Ectodermal cell (in vitro differentiated cells): ENCODE data around the gene MAP2K6.

ENCODE experiments used
- H3K27ac ChIP-seq: 2 replicates; pipeline ENCODE4 v1.7.0; 2013; ENCODE audit warnings: mild to moderate bottlenecking, low read depth, low read length; ENCODE audit not compliant: insufficient read depth, poor library complexity, severe bottlenecking
- H3K27me3 ChIP-seq: 2 replicates; pipeline ENCODE4 v1.7.0; 2013; ENCODE audit warnings: mild to moderate bottlenecking, low read length; ENCODE audit not compliant: insufficient read depth, control insufficient read depth, poor library complexity, severe bottlenecking
- H3K36me3 ChIP-seq: one replicate; pipeline ENCODE4 v1.7.0; 2013; ENCODE audit warnings: low read length; ENCODE audit not compliant: control insufficient read depth, insufficient read depth
- H3K4me1 ChIP-seq: one replicate; pipeline ENCODE4 v1.7.0; 2013; ENCODE audit warnings: low read length; ENCODE audit not compliant: control insufficient read depth, insufficient read depth
- H3K4me3 ChIP-seq: 2 replicates; pipeline ENCODE4 v1.7.0; 2013; ENCODE audit warnings: low read depth, low read length, control low read depth; ENCODE audit not compliant: insufficient read depth
- H3K9me3 ChIP-seq: 2 replicates; pipeline ENCODE4 v1.7.0; 2013; ENCODE audit warnings: mild to moderate bottlenecking, low read length, moderate library complexity; ENCODE audit not compliant: control insufficient read depth
- WGBS, 2 experiments: methylation state at CpG; one replicate each; pipeline ENCODE4 v1.1.7; 2013; ENCODE audit warnings: missing lambda C conversion rate in 2 of 2; 5-methylcytosine and 5-hydroxymethylcytosine counted together

MAP2K6 gene

DNA sequence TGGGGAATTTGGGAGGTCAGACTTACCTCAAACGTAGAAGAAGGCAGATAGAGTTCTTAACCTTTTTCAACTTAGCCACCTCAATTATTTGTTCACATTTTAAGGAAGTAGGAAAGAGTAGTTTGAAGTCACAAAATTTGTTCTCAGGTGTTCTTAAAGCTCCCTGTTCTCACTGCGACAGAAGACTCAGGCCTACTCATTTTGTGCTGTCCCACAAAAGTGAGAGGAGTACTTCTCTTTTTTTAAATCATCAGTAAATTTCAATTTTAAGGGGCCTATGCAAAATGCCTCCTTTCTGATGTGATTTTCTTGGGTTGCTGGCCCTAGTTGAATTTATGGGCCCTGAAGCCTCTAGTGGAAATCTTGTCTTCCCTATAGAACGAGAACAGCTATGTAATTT lies 133.4 kb downstream of the MAP2K6 start:
- Histone ChIP-seq H3K27ac (no peak overlapping the region), H3K36me3 (no peaks in the 10 kb centered on the region), H3K9me3 (peaks cover 2% of the 10 kb centered on the region), H3K4me3 (no peak overlapping the region), H3K4me1 (no peaks in the 10 kb centered on the region), H3K27me3 (no peaks in the 10 kb centered on the region)
- WGBS, 2 experiments, result 92 to 93% methylated on average over 2 to 3 of the region's 3 CpGs

DNA sequence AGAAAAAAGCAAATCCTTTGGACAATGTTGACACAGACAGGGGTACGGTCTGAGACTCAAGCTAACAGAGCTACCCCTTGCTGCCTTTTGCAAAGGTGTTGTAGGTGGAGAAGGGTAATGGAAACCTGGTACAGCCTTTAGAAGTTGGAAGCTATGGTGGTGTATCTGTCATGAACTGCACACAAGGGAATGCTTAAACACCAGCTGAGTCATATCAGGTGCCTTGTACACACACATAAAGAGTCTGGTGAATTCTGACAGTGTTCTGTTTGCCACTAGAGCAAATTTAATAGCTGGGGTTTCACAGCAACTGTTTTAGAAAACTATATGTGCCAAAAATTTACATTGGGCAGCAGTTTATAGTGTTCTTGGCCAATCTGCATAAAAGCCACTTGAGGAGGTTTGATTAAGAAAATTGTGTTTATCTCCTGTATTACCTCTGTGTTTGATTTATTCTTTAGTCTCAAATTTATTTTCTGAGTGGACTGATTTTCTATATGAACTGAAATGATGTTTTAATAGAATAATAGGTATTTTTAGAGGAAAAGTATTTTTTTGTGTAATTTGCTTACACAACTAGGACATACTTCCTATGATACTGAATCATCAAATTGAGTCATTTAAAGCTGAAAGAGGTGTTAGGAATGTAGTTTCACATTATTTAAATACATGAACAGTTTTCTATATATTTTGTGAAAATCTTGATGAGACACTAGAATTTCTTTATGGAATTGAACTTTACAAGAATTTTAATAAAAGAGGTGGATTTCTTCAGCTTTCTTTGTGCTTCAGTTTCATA lies 136.9 kb downstream of the MAP2K6 start:
- peaks cover 6% of the 10 kb centered on the region for H3K36me3 ChIP-seq
- no peaks in the 10 kb centered on the region for H3K27me3 ChIP-seq
- H3K27ac ChIP-seq, result no peak overlapping the region
- 97% methylated on average over 1 of the region's 1 CpG for WGBS, 2 experiments
- no peaks in the 10 kb centered on the region for H3K4me1 ChIP-seq
- no peak overlapping the region for H3K4me3 ChIP-seq
- H3K9me3 ChIP-seq, result peaks cover 2% of the 10 kb centered on the region

DNA sequence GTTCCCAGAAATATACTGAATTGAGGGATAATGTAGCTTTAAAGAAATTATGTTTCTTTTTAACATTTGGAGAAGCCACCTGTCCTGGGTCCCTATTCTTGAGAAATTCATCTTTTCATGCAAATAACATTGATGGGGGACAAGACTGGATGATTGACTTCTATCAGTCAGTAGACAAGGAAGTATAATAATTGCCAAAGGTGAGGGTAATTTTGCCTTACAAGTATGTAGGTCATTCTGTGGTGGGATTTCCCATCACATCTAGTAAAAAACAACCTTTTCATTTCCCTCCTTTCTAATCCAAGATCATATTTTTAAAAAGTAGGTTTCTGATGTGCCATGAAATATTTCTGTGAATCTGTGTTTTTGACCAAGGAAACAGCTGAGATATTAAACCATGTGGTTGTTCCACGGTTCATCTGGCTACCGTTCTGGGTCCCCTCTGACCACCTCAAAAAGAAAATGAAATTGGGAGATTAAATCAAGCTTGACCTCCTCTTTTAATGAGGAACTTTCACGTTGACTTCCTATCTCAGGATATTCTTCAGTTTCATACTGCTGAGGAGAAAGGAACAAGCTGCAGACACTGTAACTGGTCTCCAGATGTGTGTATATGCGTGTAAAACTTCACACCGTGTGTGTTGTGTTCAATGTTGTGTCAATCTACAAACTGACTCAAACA lies 138.6 kb downstream of the MAP2K6 start:
- Histone ChIP-seq H3K4me3 (no peak overlapping the region), H3K9me3 (peaks cover 2% of the 10 kb centered on the region), H3K36me3 (peaks cover 6% of the 10 kb centered on the region), H3K4me1 (no peaks in the 10 kb centered on the region), H3K27ac (no peak overlapping the region), H3K27me3 (no peaks in the 10 kb centered on the region)
- WGBS, 2 experiments, result 96 to 100% methylated on average over 5 of the region's 5 CpGs

DNA sequence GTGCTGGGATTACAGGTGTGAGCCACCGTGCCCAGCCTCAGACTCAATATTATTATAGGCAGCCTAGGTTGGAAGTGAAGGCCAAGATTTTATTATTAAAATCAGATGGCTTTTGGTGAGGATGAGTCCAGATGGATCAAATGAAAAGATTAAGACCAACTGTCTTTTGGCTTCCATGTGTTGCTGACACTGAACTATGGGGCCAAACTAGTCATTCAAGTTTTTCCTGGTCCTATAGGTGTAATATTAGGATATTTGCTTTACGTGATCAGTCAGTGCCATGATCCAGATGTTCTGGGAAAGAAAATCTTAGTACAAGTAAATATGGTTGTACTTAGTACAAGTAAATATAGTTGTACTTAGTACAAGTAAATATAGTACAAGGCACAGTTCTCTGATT lies 140.6 kb downstream of the MAP2K6 start:
- H3K27ac ChIP-seq, result no peak overlapping the region
- no peaks in the 10 kb centered on the region for H3K4me1 ChIP-seq
- H3K27me3 ChIP-seq, result no peaks in the 10 kb centered on the region
- H3K4me3 ChIP-seq, result no peak overlapping the region
- H3K9me3 ChIP-seq, result peaks cover 2% of the 10 kb centered on the region
- H3K36me3 ChIP-seq, result peaks cover 6% of the 10 kb centered on the region
- WGBS, 2 experiments, result 55 to 65% methylated on average over 2 of the region's 2 CpGs

DNA sequence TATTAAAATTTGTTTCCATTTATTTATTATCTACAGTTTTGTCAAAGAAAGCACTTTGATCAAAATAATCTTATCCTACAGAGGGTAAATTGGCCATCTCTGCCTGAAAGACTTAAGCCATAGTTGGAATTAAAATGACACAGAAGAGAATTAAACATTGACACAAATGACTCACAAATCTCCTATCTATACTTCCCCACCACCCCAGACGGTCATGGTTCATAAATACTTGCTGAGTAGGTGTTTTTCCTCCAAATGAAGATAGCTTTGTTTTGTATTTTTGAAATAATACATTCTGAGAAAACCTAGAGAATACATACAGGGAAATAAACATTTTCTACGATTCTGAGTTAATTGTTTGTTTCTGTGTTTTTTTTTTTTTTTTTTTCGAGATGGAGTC lies 142.8 kb downstream of the MAP2K6 start:
- peaks cover 6% of the 10 kb centered on the region for H3K36me3 ChIP-seq

DNA sequence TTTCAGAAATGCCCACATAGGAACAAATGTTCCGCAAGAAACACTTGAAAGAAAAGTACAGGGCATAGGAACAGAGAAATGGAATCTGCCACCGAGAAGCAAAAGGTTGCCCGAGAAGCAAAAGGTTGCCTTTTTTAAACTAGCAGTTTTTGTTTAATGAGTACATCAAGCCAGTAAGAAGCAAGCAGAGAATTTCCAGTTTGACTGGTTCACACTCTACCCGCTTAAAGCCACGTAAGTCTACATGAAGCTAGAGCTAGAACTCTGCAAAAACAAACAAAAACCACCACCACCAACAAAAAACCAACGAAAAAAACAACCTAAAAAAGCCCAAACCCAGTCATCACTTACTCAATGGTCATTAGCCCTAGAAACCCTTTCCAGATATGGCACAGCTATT lies 144.3 kb downstream of the MAP2K6 start:
- no peaks in the 10 kb centered on the region for H3K4me1 ChIP-seq
- no peak overlapping the region for H3K27ac ChIP-seq
- 90 to 92% methylated on average over 6 of the region's 6 CpGs for WGBS, 2 experiments
- no peaks in the 10 kb centered on the region for H3K9me3 ChIP-seq
- H3K36me3 ChIP-seq, result no peaks in the 10 kb centered on the region
- no peaks in the 10 kb centered on the region for H3K27me3 ChIP-seq
- H3K4me3 ChIP-seq, result no peak overlapping the region

More for the DNA sequence above, 142.8 kb downstream of the MAP2K6 start:
- Histone ChIP-seq H3K4me1 (no peaks in the 10 kb centered on the region), H3K27me3 (no peaks in the 10 kb centered on the region), H3K9me3 (peaks cover 2% of the 10 kb centered on the region), H3K27ac (no peak overlapping the region), H3K4me3 (no peak overlapping the region)
- 83 to 91% methylated on average over 1 to 3 of the region's 3 CpGs for WGBS, 2 experiments

DNA sequence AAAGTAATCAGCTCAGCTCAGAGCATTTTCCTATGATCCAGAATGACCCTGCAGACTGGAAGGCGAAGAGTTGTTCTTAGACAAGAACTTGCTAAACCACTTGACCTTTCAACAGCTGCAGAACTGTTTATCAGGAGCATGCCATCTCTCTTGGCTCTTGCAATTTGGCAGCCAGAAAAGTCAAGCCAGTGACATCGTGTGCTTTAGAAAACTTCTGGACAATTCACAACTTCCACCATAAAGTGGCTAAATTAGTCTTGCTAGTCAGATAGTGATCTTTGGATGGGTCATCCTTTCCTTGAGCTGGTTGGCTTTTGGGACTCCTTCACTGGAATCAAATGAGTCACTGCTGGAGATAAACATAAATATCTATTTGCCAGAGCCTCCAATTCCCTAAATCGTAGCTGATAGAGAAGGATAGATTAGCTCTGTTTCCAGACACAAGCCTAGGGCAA lies 146.5 kb downstream of the MAP2K6 start:
- H3K4me3 ChIP-seq, result no peak overlapping the region
- no peak overlapping the region for H3K27ac ChIP-seq
- WGBS, 2 experiments, result 87 to 98% methylated on average over 3 of the region's 3 CpGs
- H3K9me3 ChIP-seq, result no peaks in the 10 kb centered on the region
- no peaks in the 10 kb centered on the region for H3K36me3 ChIP-seq
- no peaks in the 10 kb centered on the region for H3K27me3 ChIP-seq
- H3K4me1 ChIP-seq, result no peaks in the 10 kb centered on the region

DNA sequence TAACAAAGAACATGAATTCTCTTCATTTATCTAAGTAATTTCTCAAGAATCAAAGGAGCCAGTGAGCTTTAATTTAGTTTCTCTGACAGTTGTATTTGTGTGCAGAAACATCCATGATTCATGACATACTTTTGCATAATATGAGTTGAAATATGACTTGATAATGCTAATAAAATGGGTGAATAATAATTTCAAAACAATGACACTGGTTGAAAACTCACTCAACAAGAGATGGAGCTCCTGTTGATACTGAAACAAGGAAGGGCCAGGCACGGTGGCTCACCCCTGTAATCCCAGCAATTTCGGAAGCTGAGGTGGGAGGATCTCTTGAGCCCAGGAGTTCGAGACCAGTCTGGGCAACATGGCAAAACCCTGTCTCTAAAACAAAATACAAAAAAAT lies 147.0 kb downstream of the MAP2K6 start:
- H3K4me3 ChIP-seq, result no peak overlapping the region
- WGBS, 2 experiments, result 83 to 92% methylated on average over 3 of the region's 3 CpGs

DNA sequence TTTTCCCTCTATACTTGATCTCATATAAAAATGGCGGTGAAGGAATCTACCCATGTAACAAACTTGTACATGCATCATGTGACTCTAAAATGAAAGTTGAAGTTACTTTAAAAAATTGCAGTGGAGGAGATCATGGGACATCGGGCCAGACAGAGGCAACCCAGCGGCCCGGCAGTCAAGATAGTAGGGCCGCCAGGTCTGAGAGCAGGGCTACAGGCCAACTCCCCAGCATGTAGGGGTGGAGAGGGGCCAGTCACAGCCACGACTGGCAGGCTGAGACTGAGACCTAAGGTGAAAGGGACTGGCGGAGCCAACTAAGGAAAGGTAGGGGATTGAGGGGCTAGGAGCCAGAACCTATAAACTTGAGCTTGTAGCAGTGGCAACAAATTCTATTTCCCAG lies 150.9 kb downstream of the MAP2K6 start:
- WGBS, 2 experiments, result 91 to 94% methylated on average over 6 to 7 of the region's 7 CpGs
- H3K36me3 ChIP-seq, result no peaks in the 10 kb centered on the region
- H3K9me3 ChIP-seq, result no peaks in the 10 kb centered on the region

More for the DNA sequence above, 147.0 kb downstream of the MAP2K6 start:
- Histone ChIP-seq H3K4me1 (no peaks in the 10 kb centered on the region), H3K27me3 (no peaks in the 10 kb centered on the region), H3K9me3 (no peaks in the 10 kb centered on the region), H3K27ac (no peak overlapping the region), H3K36me3 (no peaks in the 10 kb centered on the region)

DNA sequence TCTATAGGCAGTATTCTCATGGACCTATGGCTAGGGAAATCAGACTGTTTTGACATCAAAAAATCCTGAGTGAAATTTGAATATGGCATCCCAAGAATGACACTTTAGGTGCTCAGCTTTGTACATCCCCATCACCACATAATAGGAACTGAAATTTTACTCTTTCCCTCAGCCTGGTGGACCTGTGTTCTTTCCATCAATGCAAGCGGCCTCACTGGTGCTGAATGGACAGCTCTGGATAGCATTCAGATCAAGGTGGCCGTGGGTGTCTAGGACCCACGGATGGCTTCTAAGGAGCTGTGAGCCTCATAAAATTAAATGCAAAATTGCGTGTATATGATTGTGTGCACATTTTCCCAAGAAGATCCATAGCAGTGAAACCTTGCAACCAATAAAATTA lies 152.6 kb downstream of the MAP2K6 start:
- H3K27me3 ChIP-seq, result no peaks in the 10 kb centered on the region
- no peaks in the 10 kb centered on the region for H3K4me1 ChIP-seq
- 75 to 82% methylated on average over 3 to 4 of the region's 4 CpGs for WGBS, 2 experiments
- H3K9me3 ChIP-seq, result no peaks in the 10 kb centered on the region
- H3K36me3 ChIP-seq, result no peaks in the 10 kb centered on the region
- H3K27ac ChIP-seq, result no peak overlapping the region
- no peak overlapping the region for H3K4me3 ChIP-seq

More for the DNA sequence above, 150.9 kb downstream of the MAP2K6 start:
- no peak overlapping the region for H3K4me3 ChIP-seq
- no peaks in the 10 kb centered on the region for H3K27me3 ChIP-seq
- no peak overlapping the region for H3K27ac ChIP-seq
- no peaks in the 10 kb centered on the region for H3K4me1 ChIP-seq
